GM19025 (cell line): ENCODE results near the gene ZBTB20.

Source experiments
- ATAC-seq: cut with Tn5 transposase; IDR thresholded peaks from one replicate; pipeline ENCODE4 v1.9.1; 2021; ENCODE audit warnings: mild to moderate bottlenecking, low read depth, moderate library complexity; ENCODE audit not compliant: unreplicated experiment

ZBTB20 gene

GRCh38 chr3:115092220-115092791 is 54.8 kb downstream of the ZBTB20 start:
- ATAC-seq = no peak

- ATAC-seq = no peak
These were observed 56.4 kb downstream of the ZBTB20 start for GRCh38 chr3:115090712-115091111.

GRCh38 chr3:115089481-115089880 is 57.6 kb downstream of the ZBTB20 start:
- no peak for ATAC-seq

- ATAC-seq = no peak
These were observed 59.6 kb downstream of the ZBTB20 start for GRCh38 chr3:115087512-115087911.

- ATAC-seq = no peak
These were observed 60.7 kb downstream of the ZBTB20 start for GRCh38 chr3:115086344-115086743.

- ATAC-seq = no peak
These were observed 61.8 kb downstream of the ZBTB20 start for GRCh38 chr3:115085197-115085865.

GRCh38 chr3:115084686-115085085 is 62.4 kb downstream of the ZBTB20 start:
- ATAC-seq = no peak

GRCh38 chr3:115082260-115082659 is 64.8 kb downstream of the ZBTB20 start:
- no peak for ATAC-seq

GRCh38 chr3:115081444-115081843 is 65.6 kb downstream of the ZBTB20 start:
- no peak for ATAC-seq

GRCh38 chr3:115077501-115078250 is 69.4 kb downstream of the ZBTB20 start:
- ATAC-seq = no peak

- ATAC-seq = no peak
These were observed 72.6 kb downstream of the ZBTB20 start for GRCh38 chr3:115074502-115074901.

- no peak for ATAC-seq
These were observed 74.6 kb downstream of the ZBTB20 start for GRCh38 chr3:115072265-115073021.

- ATAC-seq = no peak
These were observed 75.5 kb downstream of the ZBTB20 start for GRCh38 chr3:115071601-115072000.

GRCh38 chr3:115071166-115071565 is 75.9 kb downstream of the ZBTB20 start:
- ATAC-seq = no peak

GRCh38 chr3:115068799-115069198 is 78.3 kb downstream of the ZBTB20 start:
- no peak for ATAC-seq

- no peak for ATAC-seq
These were observed 84.6 kb downstream of the ZBTB20 start for GRCh38 chr3:115062412-115062956.

- ATAC-seq = no peak
These were observed 85.1 kb downstream of the ZBTB20 start for GRCh38 chr3:115062009-115062408.

- no peak for ATAC-seq
These were observed 94.2 kb downstream of the ZBTB20 start for GRCh38 chr3:115052906-115053305.

- no peak for ATAC-seq
These were observed 104.7 kb downstream of the ZBTB20 start for GRCh38 chr3:115042351-115042750.

GRCh38 chr3:115040673-115041286 is 106.3 kb downstream of the ZBTB20 start:
- ATAC-seq = no peak
